Stimulated activated CD8-positive, alpha-beta memory T cell treated with anti-CD3 and anti-CD28 coated beads, Interleukin-7, amount 100 ng/mL, for 1 hour (primary cell): ENCODE results near the gene YJEFN3.

ENCODE experiments used
- DNase-seq, 2 donors: peaks; one replicate each; pipeline ENCODE4 v3.0.0-alpha.2; 2020; ENCODE audit warnings: low read depth in 2 of 2

YJEFN3 gene

GRCh38 chr19:19517235-19517619 is 11.5 kb upstream of the YJEFN3 start:
- no peak for DNase-seq

- no peak for DNase-seq
These were observed 7.7 kb upstream of the YJEFN3 start for GRCh38 chr19:19520989-19521388.

DNA sequence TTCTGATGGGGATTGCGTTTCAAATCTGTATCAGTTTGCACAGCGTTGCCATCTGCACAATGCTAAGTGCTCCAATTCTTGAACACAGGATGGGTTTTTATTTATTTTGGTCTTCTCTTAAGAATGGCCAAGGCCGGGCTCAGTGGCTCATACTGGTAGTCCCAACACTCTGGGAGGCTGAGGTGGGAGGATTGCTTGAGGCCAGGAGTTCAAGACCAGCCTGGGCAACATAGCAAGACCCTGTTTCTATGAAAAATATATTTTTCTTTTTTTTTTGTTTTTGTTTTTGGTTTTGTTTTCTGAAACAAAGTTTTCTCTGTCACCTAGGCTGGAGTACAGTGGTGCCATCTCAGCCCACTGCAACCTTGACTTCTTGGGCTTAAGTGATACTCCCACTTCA is 5.5 kb upstream of the YJEFN3 start:
- no peak for DNase-seq

- DNase-seq, result no peak
These were observed 4.7 kb upstream of the YJEFN3 start for GRCh38 chr19:19524053-19524452.

GRCh38 chr19:19525611-19526380 is 2.9 kb upstream of the YJEFN3 start:
- DNase-seq, result no peak

GRCh38 chr19:19526581-19527370 is 1.9 kb upstream of the YJEFN3 start:
- DNase-seq, result no peak

DNA sequence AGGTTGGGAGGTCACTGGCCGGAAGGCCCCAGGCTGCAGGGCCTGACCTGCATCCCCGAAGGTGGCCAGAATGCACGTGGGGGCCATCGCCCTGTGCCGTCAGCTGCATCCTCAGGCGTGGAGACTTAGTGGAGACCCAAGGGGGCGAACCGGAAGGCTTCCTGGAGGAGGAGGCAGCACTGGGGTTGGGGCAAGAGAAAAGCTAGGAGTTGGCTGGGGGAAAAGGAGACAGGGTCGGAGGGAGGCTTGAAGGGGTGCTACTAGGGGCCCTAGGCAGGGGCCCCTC is 1.4 kb upstream of the YJEFN3 start:
- DNase-seq, result no peak

GRCh38 chr19:19527674-19528625 is 761 bp upstream of the YJEFN3 start:
- no peak for DNase-seq

GRCh38 chr19:19529783-19530422 is 1.2 kb downstream of the YJEFN3 start:
- no peak for DNase-seq

DNA sequence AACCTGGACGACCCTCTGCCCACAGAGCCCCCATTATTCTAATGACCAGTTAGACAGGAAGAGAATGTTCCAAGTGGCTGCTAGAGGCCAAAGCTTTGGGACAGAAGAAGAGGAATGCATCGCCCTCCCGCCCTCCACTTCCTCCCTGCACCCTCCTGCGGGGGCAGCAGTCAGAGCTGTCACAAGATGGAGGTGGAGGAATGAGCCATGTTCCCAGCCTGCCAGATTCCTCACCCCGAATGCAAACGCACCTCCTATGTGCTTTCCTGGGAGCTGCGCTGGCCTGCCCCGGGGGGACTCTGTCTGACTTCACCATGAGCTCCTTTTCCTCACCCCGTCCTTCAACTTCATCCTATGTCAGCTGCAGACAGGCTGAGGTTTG is 1.7 kb downstream of the YJEFN3 start:
- no peak for DNase-seq

- DNase-seq, result no peak
These were observed 2.2 kb downstream of the YJEFN3 start for GRCh38 chr19:19530889-19531288.

GRCh38 chr19:19531951-19532805 is 3.5 kb downstream of the YJEFN3 start:
- peak; percentile 75 to 83 for DNase-seq

GRCh38 chr19:19532806-19533701 is 4.3 kb downstream of the YJEFN3 start:
- no peak for DNase-seq

GRCh38 chr19:19533841-19534240 is 5.1 kb downstream of the YJEFN3 start:
- no peak for DNase-seq

GRCh38 chr19:19534556-19535265 is 6.0 kb downstream of the YJEFN3 start:
- no peak for DNase-seq

DNA sequence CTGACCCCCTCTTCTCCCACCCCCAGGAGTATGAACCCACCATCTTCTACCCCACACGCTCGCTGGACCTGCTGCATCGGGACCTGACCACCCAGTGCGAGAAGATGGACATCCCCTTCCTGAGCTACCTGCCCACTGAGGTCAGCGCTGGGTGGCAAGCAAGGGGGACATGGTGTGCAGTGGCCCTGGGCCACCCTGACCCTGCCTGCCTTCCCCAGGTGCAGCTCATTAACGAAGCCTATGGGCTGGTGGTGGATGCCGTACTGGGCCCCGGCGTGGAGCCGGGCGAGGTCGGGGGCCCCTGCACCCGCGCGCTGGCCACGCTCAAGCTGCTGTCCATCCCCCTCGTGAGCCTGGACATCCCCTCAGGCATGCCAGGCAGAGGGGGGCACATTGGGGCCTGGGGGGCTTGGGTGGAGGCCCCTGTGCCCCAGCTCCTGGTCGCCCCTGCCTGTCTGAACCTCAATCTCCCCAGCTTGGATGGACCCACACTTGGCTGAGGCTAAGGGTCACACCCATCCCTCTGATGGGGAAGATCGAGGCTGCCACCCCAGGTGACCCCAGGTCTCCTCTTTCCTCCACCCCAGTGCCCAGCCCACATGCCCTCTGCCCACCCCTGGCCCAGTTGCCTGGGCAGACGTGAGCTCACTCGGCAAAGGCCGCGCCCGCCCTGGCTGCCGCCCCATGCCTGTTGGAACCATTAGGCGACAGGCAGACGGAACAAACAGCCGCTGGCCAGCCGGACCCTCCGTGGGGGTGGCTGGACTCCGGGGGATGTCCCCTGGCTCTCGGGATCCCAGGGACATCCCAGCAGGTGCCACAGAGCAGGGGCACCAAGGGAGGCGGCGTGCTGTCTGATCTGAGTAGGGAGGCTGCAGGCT is 6.8 kb downstream of the YJEFN3 start:
- no peak for DNase-seq

DNA sequence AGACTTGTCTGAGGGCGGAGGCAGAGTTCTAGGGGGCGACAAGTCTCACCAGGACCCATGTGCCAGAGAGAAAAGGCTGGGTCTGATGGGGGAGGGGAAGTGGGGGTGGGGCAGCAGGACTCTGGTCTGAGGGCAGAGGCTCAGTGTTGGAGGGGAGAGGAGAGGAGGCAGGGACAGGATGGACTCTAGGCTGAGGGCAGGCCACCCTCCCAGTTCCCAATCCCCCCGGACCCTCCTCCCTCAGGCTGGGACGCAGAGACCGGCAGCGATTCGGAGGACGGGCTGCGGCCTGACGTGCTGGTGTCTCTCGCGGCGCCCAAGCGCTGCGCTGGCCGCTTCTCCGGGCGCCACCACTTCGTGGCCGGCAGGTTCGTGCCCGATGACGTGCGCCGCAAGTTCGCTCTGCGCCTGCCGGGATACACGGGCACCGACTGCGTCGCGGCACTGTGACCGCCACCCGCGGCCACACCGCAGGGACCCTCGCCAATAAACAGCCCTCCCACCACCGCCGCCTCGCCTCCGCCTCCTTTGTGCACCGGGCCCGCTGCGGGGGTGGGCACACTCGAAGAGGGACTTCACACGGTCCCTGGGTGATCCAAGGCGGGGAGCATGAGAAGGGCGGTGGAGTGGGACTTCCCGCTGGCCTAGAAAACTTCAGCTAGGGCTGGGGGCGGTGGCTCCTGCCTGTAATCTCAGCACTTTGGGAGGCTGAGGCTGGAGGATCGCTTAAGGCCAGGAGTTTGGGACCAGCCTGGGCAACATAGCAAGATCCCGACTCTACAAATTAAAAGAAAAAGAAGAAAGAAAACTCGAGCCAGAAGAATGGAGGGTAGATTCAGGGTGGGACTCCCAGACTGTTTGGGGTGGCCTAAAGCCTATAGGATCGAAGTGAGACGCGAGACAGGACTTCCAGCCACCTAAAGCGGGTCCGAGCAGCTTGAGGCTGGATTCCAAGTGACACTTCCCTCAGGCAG is 8.7 kb downstream of the YJEFN3 start:
- DNase-seq, result no peak
